ENCODE measurements around the gene GOLGA6B.
"Not testable (repeated sequence)": the region's sequence is repeated elsewhere in the genome, so short reads cannot be mapped to it uniquely, and the experiment has no call there.

The GOLGA6B gene

GRCh38 chr15:72628249-72629067 lies 26.0 kb upstream of the GOLGA6B start:
- not testable (repeated sequence) for H3K4me3 ChIP-seq (ENCODE audit: low read length); DNase-seq (ENCODE audit: low read depth)
- peak; percentile 24 for TF ChIP-seq CTCF (conservative IDR thresholded peaks at IDR 0.05; ENCODE audit: low read depth, low read length)

DNA sequence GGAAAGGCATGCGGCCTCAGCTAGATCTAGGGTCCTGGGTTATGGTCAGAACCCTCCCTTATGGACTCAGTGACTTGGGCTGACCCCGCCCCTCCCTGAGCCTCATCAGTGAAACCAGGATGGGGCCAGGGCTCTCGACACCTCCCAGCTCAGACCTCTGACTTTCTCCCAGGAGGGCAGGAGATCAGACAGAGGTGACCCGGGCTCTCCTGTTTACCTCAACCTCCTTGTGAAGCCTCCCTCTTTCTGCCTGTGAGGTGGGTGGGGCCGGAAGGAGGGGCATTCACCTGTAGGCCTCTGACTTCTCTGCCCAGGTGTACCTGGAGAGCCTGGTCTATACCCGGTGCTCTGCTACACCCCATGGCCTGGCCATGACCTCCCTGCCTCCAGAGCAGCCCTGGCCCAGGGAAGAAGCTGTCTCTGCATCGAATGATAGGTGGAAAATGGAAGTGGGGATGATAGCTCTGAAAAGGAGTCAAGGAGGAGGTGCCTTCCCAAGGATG lies 25.4 kb upstream of the GOLGA6B start:
- H3K4me3 ChIP-seq (ENCODE audit: low read length); DNase-seq (ENCODE audit: low read depth): not testable (repeated sequence)

DNA sequence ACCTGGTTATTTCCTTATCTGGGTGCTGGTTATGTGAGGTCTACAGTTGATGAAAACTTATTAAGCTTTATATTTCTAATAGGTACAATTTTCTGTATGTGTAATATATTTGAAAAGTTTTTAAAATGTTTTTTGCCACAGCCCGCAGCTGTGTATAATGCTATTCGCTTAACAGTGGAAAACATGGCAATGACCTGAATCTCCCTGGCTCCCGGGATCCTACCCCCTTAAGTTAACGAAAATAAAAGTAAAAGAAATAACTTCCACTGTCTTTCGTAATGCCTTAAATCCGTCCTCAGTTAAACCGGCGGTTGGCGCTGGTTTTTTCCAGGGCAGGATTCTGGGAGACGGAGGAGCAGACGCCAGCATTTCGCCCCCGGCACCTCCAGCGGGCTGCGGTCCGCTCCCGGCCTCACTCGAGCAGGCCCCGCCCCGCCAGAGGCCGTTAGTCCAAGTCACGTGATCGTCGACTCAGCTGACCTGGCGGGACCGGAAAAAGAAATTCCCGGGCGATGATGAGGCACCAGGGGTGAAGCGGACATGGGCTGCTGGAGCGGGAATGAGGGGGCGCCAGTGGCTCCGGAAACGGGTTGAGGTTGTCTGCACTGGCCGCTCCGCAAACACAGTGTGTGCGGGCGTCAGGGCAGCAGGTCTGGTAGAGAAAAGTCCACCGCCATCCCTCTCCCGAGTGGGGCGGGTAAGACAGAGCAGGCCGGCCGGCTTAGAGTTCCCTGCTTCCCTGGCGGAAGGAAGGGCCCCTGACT lies 17.8 kb upstream of the GOLGA6B start:
- peak; percentile 13 for DNase-seq (ENCODE audit: low read depth)
- H3K4me3 ChIP-seq (ENCODE audit: low read length): peak overlapping the region; percentile 24

GRCh38 chr15:72639759-72640483 lies 14.6 kb upstream of the GOLGA6B start:
- H3K4me3 ChIP-seq (ENCODE audit: low read length); DNase-seq (ENCODE audit: low read depth): not testable (repeated sequence)

DNA sequence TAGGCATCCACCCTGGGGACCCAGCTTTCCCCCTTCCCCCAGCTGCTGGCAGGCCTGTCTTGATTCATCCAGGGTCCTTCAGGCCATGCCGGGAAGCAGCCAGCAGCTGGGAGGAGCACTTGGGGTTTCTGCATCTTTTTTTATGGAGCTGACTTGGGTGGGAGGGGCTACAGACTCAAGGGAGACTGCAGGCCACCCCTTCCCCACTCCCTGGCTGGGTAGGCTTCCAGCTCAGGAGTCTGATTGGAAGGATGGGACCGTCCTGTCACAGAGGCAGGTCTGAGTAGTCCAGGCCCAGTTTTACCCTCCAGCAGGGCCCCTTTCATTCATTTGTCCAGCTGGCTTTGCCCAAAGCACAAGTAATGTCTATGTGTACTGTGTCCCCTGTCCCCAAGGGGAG lies 12.2 kb upstream of the GOLGA6B start:
- DNase-seq (ENCODE audit: low read depth); H3K4me3 ChIP-seq (ENCODE audit: low read length): not testable (repeated sequence)

GRCh38 chr15:72648631-72649253 lies 5.8 kb upstream of the GOLGA6B start:
- not testable (repeated sequence) for H3K4me3 ChIP-seq (ENCODE audit: low read length); DNase-seq (ENCODE audit: low read depth)

GRCh38 chr15:72656014-72656413 lies 1.5 kb downstream of the GOLGA6B start:
- DNase-seq (ENCODE audit: low read depth); H3K4me3 ChIP-seq (ENCODE audit: low read length): not testable (repeated sequence)

DNA sequence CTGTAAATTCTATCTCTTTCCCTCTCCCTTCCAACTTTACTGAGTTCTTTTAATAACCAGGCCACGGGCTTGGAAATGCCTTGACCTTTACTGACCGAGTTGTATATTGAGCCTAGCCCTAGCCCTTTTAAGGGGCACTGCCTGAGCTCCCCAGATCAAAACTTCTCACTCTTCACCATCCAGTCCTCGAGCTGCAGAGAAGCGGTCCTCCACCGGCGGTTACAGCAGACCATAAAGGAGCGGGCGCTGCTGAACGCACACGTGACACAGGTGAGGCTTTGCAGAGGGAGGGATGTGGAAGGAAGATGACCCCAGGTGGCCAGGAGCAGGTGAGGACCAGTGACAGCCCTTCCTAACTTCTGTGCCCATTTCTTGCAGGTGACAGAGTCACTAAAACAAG lies 6.6 kb downstream of the GOLGA6B start:
- not testable (repeated sequence) for DNase-seq (ENCODE audit: low read depth); H3K4me3 ChIP-seq (ENCODE audit: low read length)

GRCh38 chr15:72663931-72664330 lies 9.4 kb downstream of the GOLGA6B start:
- not testable (repeated sequence) for H3K4me3 ChIP-seq (ENCODE audit: low read length); DNase-seq (ENCODE audit: low read depth)

GRCh38 chr15:72665706-72666105 lies 11.2 kb downstream of the GOLGA6B start:
- DNase-seq (ENCODE audit: low read depth); H3K4me3 ChIP-seq (ENCODE audit: low read length): not testable (repeated sequence)

- H3K4me3 ChIP-seq (ENCODE audit: low read length); DNase-seq (ENCODE audit: low read depth): not testable (repeated sequence)
These were observed 15.3 kb downstream of the GOLGA6B start for GRCh38 chr15:72669803-72670202.

- peak; percentile 85 for TF ChIP-seq CTCF (conservative IDR thresholded peaks at IDR 0.05; ENCODE audit: low read depth, low read length)
- H3K4me3 ChIP-seq (ENCODE audit: low read length): peak overlapping the region; percentile 36
- DNase-seq (ENCODE audit: low read depth): not testable (repeated sequence)
These were observed 16.3 kb downstream of the GOLGA6B start for GRCh38 chr15:72670656-72671352.

Data from retinal pigment epithelial cell (primary cell).